Stimulated activated naive CD4-positive, alpha-beta T cell (primary cell): ENCODE results near the gene NHERF2.
A peak's percentile ranks its signal among the peaks of the same experiment; 100 is the strongest.

ENCODE experiments used
- DNase-seq, 6 experiments: peaks; one replicate each; lab custom pipeline; 2025; lab: John Stamatoyannopoulos, UW

NHERF2 gene

DNA sequence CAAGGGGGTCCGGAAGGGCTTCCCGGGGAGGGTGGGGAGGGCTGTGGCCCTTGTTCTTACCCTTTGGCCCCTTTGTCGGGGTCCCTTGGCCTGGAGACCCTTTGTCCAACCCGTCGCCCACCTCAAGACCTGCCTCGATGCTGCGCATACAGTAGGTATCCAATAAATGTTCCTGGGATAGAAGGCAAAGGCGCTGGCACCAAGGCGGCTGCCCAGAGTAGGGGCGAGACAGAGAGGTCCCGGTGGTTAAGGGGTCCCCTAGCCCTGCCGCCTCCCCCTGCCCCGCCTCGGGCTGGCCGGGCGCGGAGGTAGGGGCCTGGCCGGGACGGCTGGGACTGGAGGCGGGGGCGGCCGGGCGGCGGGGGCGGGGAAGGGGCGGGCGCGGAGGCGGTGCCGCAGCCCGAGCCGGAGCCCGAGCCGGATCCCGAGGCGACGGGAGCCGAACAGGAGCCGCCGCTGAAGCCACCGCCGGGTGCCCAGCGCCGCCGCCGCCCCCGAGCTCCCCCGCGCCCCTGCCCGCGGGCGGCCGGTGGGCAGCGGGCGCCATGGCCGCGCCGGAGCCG lies at the start of gene NHERF2:
TSS of gene NHERF2 (plus strand) at position 442 of the 563 bp plus-strand sequence. CDS start at position 546, 104 bp downstream.
- DNase-seq: peak in 4 of 6 experiments; percentile 23 to 43 (median 28)

GRCh38 chr16:1976951-1977874 lies 49.5 kb upstream of the NHERF2 start:
- no peak for DNase-seq

GRCh38 chr16:1977875-1978268 lies 48.8 kb upstream of the NHERF2 start:
- no peak for DNase-seq

GRCh38 chr16:1978476-1979120 lies 48.1 kb upstream of the NHERF2 start:
- DNase-seq: no peak

DNA sequence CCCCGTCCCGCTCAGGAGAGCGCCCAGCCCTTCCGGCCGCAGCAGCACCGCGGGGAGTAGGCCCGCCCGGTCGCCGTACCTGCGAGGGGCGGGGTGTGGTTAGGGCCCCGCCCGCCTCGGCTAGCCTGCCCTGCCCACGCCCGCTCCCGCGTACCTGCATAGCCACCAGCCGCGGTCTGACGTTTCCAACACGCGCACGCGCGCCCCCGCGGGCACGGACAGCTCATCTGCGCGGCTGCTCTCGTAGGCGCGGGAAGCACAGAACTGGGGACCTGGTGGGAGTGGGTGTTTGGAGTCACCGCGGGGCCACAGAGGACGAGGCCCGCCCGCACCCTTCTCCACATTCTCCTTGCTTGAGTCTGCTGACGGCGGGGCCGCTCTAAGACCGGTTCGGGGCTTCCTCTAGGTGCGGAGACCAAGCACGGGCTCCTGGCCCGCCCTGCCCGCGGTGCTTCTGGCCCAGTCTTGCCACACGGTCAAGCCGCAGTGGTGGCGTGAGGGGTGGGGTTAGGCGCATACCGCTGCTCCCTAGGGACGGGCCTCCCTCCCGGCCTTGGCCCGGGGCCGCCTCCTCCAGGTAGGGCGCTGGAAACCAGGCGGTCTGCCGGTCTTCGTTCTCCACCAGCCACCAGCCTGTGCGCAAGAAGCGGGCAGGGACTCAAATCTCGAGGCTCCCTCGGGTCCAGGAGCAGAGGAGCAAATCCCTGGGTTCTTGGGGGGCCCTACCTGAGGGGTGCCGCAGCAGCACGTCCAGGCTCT lies 47.3 kb upstream of the NHERF2 start:
- DNase-seq: no peak

DNA sequence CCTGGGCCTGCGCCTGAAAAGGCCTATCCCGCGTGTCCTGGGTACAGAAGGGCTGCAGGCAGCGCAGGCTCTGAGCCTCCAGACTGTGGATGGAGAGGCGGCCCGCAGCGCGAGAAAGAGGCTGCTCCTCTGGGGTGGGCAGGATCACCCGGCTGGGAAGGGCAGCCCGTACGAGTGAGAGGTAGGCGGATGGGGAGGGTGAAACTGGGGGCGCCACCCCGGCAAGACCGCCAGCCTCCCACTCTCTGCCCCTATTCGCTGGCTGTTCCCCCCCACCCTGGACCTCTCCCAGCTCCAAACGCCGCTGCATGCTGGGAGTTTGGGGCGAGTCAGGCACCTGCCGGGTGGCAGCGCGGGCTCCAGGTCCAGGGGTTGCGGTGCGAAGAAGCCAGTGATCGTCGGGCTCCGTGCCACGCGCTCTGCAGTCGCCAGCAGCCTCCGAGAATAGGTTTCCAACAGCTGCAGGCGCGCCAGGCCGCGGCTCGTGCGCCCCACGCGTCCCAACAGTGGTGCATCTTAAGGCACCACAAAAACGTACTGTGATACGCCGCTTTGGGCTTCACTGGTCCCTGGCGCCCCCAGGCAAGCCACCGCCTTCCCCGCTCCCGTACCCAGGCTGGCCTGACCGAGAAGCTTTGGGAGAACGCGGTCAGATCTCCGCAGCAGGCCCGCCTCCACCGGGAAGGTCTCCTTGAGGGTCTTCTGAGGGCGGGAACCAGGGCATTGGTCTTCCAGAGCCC lies 46.5 kb upstream of the NHERF2 start:
- no peak for DNase-seq

DNA sequence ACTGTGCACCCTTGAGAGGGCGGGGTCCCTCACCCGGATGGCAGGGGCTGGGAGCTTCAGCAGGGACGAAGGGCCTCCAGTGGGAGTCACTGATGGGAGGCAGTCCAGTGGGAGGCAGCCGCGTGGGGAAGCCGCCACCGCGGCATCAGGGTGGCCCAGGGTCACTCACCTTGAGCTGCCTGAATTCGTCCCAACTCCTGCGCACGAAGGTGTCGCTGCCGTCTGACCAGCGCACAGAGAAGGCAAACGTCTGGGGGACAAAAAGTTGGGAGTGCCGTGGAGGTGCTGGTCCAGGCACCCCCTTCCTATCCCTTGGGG lies 46.0 kb upstream of the NHERF2 start:
- DNase-seq: no peak

DNA sequence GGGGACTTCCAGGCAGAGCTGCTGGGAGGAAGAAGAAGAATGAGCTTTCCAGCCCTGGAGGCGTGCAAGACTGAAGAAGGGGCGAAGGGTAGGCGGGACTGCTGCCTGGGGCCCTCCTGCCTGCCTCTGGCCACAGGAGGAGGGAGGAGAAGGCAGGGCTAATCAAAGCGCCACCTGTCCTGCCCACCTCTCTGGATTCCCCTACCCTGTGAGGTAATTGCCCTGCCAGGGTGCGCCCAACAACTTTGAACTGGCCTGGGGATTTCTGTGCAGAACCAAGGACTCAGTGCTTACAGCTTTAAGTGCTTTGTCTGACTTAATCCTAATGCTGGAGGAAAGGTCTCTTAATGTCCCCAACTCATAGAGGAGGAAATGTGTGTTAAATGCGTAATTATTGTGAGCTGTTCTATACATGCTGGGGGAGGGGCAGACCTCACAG lies 45.3 kb upstream of the NHERF2 start, which contains the start of gene NOXO1:
TSS of gene NOXO1 (minus strand) at position 72 of the 439 bp plus-strand sequence. CDS start 290 bp downstream, outside the sequence.
- no peak for DNase-seq

GRCh38 chr16:1982013-1982433 lies 44.7 kb upstream of the NHERF2 start:
- DNase-seq: no peak

DNA sequence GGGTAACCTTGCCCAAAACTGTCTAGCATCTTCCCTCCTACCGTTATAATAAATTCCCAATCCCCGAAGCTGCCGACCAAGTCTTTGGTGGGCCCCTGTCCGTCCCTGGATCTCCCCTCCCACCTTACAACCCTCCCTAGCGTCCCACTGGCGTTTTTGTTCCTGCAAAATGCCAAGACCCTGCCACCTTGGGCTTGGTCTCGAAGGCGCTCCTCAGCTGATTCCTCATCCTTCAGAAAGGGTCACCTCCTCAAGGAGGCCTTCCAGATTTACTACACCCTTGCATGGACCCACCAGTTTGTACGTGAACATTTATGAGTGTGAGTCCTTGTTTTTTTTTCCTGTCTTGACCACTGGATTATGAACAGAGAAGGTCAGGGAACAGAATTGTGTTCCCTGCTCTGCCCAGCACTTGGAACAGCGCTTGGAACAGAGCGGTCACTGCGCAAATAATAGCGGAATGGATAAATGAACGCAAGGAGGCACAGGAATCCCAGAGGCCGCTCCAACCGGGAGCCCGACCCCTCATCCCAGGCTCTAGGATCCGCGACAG lies 43.6 kb upstream of the NHERF2 start:
- no peak for DNase-seq

DNA sequence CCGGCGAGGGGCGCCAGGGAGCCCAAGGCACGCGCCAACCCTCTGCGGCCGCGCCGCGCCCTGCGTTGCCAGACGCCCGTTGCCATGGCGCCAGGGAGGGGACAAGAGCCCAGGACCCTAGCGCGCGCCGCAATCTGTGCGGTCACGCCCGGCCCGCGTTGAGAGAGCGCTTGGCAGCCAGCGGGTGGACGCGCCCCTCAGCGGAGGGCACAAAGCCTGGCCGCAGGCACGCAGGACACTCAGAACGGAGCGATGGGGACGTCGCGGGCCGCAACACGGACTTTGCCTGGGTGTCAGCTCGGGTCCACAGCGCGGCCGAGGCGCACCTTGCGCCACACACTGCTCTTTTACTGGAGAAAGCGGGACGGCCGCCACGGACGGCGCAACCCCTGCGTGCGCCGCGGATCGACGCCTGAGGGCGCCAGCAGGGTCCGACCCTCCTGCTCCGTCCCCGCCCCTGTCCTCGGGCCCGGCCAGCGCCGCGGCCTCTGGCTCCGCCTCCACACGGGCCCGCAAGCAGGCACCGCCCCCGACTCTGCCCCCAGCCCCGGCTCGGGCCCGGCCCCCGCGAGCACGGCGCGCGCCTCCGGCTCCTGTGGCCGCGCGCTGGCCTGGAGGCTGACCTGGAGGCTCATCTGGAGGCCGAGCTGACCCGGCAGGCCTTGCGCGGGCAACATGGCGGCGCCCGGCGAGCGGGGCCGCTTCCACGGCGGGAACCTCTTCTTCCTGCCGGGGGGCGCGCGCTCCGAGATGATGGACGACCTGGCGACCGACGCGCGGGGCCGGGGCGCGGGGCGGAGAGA lies 43.0 kb upstream of the NHERF2 start, which contains the start of gene GFER:
TSS of gene GFER (plus strand) at position 650 of the 803 bp plus-strand sequence. CDS start at position 676, 26 bp downstream.
- DNase-seq: peak in 5 of 6 experiments; percentile 15 to 58 (median 46)

GRCh38 chr16:1984347-1985225 lies 42.1 kb upstream of the NHERF2 start:
- DNase-seq: peak in 4 of 6 experiments; percentile 40 to 58 (median 43)

DNA sequence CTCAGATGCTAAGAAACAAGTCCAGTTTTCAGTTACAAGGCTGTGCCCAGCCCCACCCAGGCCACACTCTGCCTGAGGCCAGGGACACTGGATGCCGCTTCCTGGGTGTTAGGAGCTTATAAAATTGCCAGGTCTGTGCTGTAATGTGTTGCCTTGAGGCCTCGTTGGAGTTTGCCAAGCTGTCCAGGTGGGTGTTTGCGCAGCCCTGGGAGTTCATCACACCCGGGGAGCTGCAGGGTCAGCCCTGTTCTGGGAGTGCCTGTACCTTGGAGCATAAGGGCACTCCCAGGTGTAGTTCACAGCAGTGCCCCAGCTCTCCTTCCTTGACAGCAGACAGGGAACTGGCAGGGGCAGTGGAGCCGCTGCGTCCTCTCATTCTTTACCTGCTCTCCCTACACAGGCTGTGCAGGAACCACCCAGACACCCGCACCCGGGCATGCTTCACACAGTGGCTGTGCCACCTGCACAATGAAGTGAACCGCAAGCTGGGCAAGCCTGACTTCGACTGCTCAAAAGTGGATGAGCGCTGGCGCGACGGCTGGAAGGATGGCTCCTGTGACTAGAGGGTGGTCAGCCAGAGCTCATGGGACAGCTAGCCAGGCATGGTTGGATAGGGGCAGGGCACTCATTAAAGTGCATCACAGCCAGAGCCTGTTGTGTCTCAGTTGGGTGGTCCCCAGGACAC lies 41.1 kb upstream of the NHERF2 start:
- DNase-seq: no peak

- no peak for DNase-seq
Measured at GRCh38 chr16:1987198-1987597, 39.5 kb upstream of the NHERF2 start.

DNA sequence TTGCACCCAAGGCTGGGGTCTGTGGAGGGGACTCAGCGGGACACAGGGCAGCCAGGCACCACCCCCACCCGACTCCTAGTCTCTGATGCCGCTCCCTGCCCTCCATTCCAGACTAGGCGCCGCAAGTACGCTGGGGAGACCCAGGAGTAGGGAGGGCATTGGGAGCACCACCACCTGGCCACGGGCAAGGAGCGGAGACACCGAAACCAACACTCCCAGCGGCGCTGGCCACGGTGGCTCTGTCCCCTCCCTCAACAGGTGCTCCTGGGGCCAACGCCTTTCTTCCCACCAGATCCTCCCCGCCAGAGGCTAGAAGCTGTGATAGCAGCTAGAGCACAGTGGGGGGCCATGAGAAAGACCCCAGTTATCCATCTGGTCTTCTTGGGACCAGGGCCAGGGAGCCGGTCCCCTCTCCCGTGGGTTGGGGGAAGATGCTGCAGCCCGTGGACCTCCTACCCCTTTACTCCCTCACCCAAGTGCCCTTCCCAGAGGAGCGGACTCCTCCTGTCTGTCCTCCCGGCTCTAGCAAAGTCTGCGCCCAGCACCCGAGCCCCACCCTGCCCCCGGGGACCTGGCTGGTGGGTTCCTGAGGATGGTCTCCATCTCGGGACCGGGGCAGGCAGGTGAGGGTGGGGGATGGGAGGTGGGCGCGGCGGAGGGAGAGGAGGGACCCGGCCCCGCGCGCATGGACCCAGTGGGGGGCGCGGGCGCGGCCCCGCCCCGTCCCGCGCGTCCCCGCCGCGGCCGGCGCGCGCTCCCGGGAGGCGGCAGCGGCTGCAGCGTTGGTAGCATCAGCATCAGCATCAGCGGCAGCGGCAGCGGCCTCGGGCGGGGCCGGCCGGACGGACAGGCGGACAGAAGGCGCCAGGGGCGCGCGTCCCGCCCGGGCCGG lies 37.2 kb upstream of the NHERF2 start, which contains the start of gene SYNGR3:
TSS of gene SYNGR3 (plus strand) at position 762 of the 892 bp plus-strand sequence. CDS start 133 bp downstream, outside the sequence.
- DNase-seq: peak in 1 of 6 experiments; percentile 12

DNA sequence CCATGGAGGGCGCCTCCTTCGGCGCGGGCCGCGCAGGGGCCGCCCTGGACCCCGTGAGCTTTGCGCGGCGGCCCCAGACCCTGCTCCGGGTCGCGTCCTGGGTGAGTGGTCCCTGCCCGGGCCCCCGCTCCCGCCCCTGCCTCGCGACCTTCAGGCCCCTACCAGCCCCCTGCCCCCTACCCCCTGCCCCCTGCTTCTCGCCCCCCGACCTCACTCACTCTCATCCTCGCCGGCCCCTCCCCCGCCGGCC lies 36.7 kb upstream of the NHERF2 start:
- DNase-seq: no peak
